K562 (cell line): ENCODE results near the gene UBE2D3. TPM values are rescaled to one million over a fixed set of nuclear protein-coding genes. Genes with fewer than 3 reads are reported as not detected.
A peak's percentile ranks its signal among the peaks of the same experiment; 100 is the strongest.

Experiments used
- ATF1 ChIP-seq, 2 experiments: fragments of 450-650 bp in 1 of 2; IDR thresholded peaks; 2 replicates each; pipeline ENCODE4 v1.6.1; 2016; ENCODE audit warnings: missing compliant biosample characterization in 1 of 2, missing genetic modification characterization in 1 of 2
- CBX1 ChIP-seq: sonication (generic); IDR thresholded peaks from 2 replicates; pipeline ENCODE4 v1.6.1; 2016; ENCODE audit warnings: antibody characterized with exemption, low read depth, mild to moderate bottlenecking
- CBX8 ChIP-seq: fragments of 200-600 bp; sonication (generic); IDR thresholded peaks from 2 replicates; pipeline ENCODE4 v1.6.1; 2012; ENCODE audit warnings: borderline replicate concordance, mixed run types, low read depth, mild to moderate bottlenecking, moderate library complexity, mixed read lengths, low read length, control low read depth, inconsistent platforms; ENCODE audit not compliant: poor library complexity, severe bottlenecking; ENCODE audit errors: extremely low read depth
- CHD2 ChIP-seq: IDR thresholded peaks from 2 replicates; pipeline ENCODE4 v1.6.1; 2011; ENCODE audit warnings: low read depth, low read length
- CLOCK ChIP-seq: fragments of 250-450 bp; sonication (Bioruptor Pico); IDR thresholded peaks from 2 replicates; pipeline ENCODE4 v1.4.0; 2020; ENCODE audit warnings: mild to moderate bottlenecking, moderate library complexity, borderline replicate concordance
- FOXM1 ChIP-seq, 2 experiments: fragments of 450-650 bp in 1 of 2; sonication (generic) in 1 of 2; formaldehyde crosslinking in 1 of 2; IDR thresholded peaks; 2 replicates each; pipeline versions ENCODE4 v1.6.1 to v1.9.0; 2017 to 2022; ENCODE audit warnings: low read depth in 2 of 2, mild to moderate bottlenecking in 2 of 2, missing genetic modification reagents in 1 of 2, moderate library complexity in 1 of 2
- HMG20A ChIP-seq: fragments of 450-650 bp; formaldehyde crosslinking; conservative IDR thresholded peaks from 2 replicates; pipeline ENCODE4 v1.4.0; 2020; ENCODE audit warnings: mild to moderate bottlenecking, mixed read lengths
- KHSRP ChIP-seq: fragments of 450-650 bp; IDR thresholded peaks from 2 replicates; pipeline ENCODE4 v1.6.1; 2017
- NFRKB ChIP-seq: fragments of 450-650 bp; IDR thresholded peaks from 2 replicates; pipeline ENCODE4 v1.6.1; 2016; ENCODE audit warnings: low read depth
- NR2C2 ChIP-seq, 2 experiments: fragments of 200-800 bp in 1 of 2; sonication (Bioruptor generic) in 1 of 2; sonication (generic) in 1 of 2; formaldehyde crosslinking in 1 of 2; IDR thresholded peaks; 2 replicates each; pipeline versions ENCODE4 v1.6.1 to v1.8.0; 2016 to 2022; ENCODE audit warnings: mild to moderate bottlenecking in 1 of 2, missing compliant biosample characterization in 1 of 2, missing genetic modification characterization in 1 of 2, missing genetic modification reagents in 1 of 2
- PML ChIP-seq: IDR thresholded peaks from 2 replicates; pipeline ENCODE4 v1.6.1; 2012; ENCODE audit warnings: low read length, inconsistent platforms
- SIRT6 ChIP-seq: IDR thresholded peaks from one replicate; pipeline ENCODE4 v1.6.1; 2012; ENCODE audit warnings: low read depth, mild to moderate bottlenecking, control low read depth, inconsistent platforms, low read length, moderate library complexity
- THAP7 ChIP-seq: fragments of 250-450 bp; sonication (Bioruptor Pico); IDR thresholded peaks from 2 replicates; pipeline ENCODE4 v1.5.0; 2021
- ZBTB9 ChIP-seq: fragments of 450-650 bp; formaldehyde crosslinking; IDR thresholded peaks from 2 replicates; pipeline ENCODE4 v1.4.0; 2020; ENCODE audit warnings: mild to moderate bottlenecking, moderate library complexity
- ZMIZ1 ChIP-seq, 2 experiments: fragments of 150-350 bp in 1 of 2; IDR thresholded peaks; 2 replicates each; pipeline ENCODE4 v1.6.1; 2012 to 2016; ENCODE audit warnings: low read depth in 2 of 2, low read length in 2 of 2, mild to moderate bottlenecking in 1 of 2, moderate library complexity in 1 of 2
- ZNF253 ChIP-seq: fragments of 250-450 bp; sonication (Bioruptor Pico); conservative IDR thresholded peaks from 2 replicates; pipeline ENCODE4 v1.6.1; 2021; ENCODE audit warnings: mild to moderate bottlenecking
- ZNF444 ChIP-seq: fragments of 250-450 bp; sonication (Bioruptor Pico); IDR thresholded peaks from 2 replicates; pipeline ENCODE4 v1.4.0; 2020; ENCODE audit warnings: mild to moderate bottlenecking, moderate library complexity
- ZNF586 ChIP-seq: fragments of 450-650 bp; formaldehyde crosslinking; conservative IDR thresholded peaks from 2 replicates; pipeline ENCODE4 v1.4.0; 2020; ENCODE audit warnings: mild to moderate bottlenecking, moderate library complexity
- polyA plus RNA-seq, 8 experiments: library from polyadenylated mRNA; depleted of rRNA in 4 of 8; stranded (reverse) in 5 of 8; unstranded in 3 of 8; fragments of >200 nt; fragmentation: Nextera tagmentation in 2 of 8; fragmentation: Illumina TruSeq in 1 of 8; extraction: Ambion mirVana in 2 of 8; extraction: Trizol in 1 of 8; gene quantifications; 2 replicates each; pipeline versions ENCODE4 v1.2.1 to v1.2.3, GENCODE V29; 2011 to 2014; ENCODE audit warnings: inconsistent platforms in 1 of 8, missing spikeins in 1 of 8
- total RNA-seq, 7 experiments: library from RNA; depleted of rRNA in 6 of 7; stranded (reverse); fragments of >200 nt in 6 of 7; fragmentation: Illumina TruSeq in 2 of 7; extraction: Trizol in 2 of 7; gene quantifications; 2 replicates each; pipeline versions ENCODE4 v1.2.1 to v1.2.3, GENCODE V29; 2011 to 2021; ENCODE audit warnings: low replicate concordance in 1 of 7

The UBE2D3 gene
- total and polyA plus RNA-seq, 9 of the 15 experiments (the other 6 are each of a cell fraction or from before 2014, with no cell fraction given) = 191 to 618 (median 292) TPM

DNA sequence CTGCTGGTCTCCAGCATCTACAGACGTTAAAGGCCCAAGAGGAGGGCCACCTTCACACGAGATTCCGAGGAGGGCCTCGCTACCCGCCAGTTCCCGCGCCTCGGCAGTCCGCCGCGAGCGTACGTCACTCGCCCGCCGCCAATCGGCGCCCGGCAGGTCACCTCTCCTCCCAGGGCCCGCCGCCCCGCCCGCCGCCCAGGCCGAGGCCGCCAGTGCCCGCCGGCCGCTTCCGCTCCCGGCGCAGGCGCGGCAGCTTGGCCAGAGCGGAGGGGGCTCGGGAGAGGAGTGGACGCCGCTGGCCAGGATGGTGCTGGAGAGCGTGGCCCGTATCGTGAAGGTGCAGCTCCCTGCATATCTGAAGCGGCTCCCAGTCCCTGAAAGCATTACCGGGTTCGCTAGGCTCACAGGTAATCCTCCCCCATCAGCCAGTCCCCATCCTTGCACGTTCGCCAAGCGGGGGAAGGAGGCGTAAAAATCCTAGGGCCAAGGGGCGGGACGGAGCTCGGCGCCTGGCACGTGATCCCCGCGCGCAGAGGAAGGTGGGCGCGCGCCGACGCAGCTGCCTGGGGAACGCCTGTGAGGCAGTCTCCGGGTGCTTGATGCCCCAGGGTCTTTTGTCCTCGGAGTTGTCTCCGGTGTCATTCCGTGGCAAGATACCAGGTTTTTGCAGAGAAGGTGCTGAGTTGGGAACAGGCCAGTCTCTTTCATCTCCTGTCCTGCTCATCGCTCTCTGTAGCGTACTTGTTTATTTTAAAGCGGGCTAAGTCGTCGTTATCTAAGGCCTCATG, 41.6 kb upstream of the UBE2D3 start, which contains the start of gene CISD2 (continued):
- TF ChIP-seq CLOCK (CRISPR knock-in tag) (no peak), NFRKB (no peak; the same call in 1 of the 2 replicates), SIRT6 (no peak), NR2C2 (CRISPR knock-in tag; IDR thresholded peaks at IDR 0.05) (no peak; the same call in 1 of the 2 replicates), NR2C2 (tag; IDR thresholded peaks at IDR 0.05) (peak; percentile 72), CBX8 (no peak), PML (peak; percentile 36; the same call in 1 of the 2 replicates), ZNF586 (CRISPR knock-in tag) (no peak), CHD2 (peak; percentile 83), ZNF253 (CRISPR knock-in tag) (no peak), HMG20A (no peak), ZNF444 (CRISPR knock-in tag) (no peak), ATF1 (CRISPR knock-in tag; IDR thresholded peaks at IDR 0.05) (peak; percentile 57; the same call in 1 of the 2 replicates), ATF1 (tag; IDR thresholded peaks at IDR 0.05) (peak; percentile 92), ZMIZ1 (IDR thresholded peaks at IDR 0.05; ENCODE audit: low read depth in 2 of 2, low read length in 2 of 2) (no peak), ZBTB9 (CRISPR knock-in tag) (no peak), CBX1 (peak; percentile 56; the same call in 1 of the 2 replicates), THAP7 (CRISPR knock-in tag) (no peak; the same call in 1 of the 2 replicates), FOXM1 (IDR thresholded peaks at IDR 0.05; ENCODE audit: low read depth) (no peak), FOXM1 (CRISPR knock-in tag; IDR thresholded peaks at IDR 0.05; ENCODE audit: low read depth) (peak; percentile 96), KHSRP (no peak)
